ENCODE measurements around the gene CYB5B. TPM values are rescaled to one million over a fixed set of nuclear protein-coding genes. Genes with fewer than 3 reads are reported as not detected.

The CYB5B gene
- total RNA-seq, 5 donors from 2014 or later (not counting 1 experiment from before 2014, with no cell fraction given) = 42.9 to 62.0 (median 54.4) TPM

GRCh38 chr16:69474408-69474807 lies 50.0 kb downstream of the CYB5B start:
- H3K4me3 ChIP-seq (ENCODE audit: control insufficient read depth in 1 of 2, extremely low read depth in 1 of 2, low read length in 1 of 2) = no peak overlapping the region
- no peak for ATAC-seq (replicated peaks in 1 of 4)
- DNase-seq = no peak
- Mint-ChIP-seq H3K27me3 (no peaks in the 10 kb centered on the region), H3K36me3 (no peaks in the 10 kb centered on the region), H3K4me3 (no peak overlapping the region), H3K4me1 (peaks cover 7 to 18% (median 14%) of the 10 kb centered on the region in 3 donors), H3K27ac (no peak overlapping the region), H3K9me3 (no peaks in the 10 kb centered on the region)
- no peaks in the 10 kb centered on the region for H3K27me3 ChIP-seq (replicated peaks in 1 of 2; ENCODE audit: control insufficient read depth in 2 of 2, extremely low read depth in 1 of 2, insufficient read depth in 2 of 2, low read length in 1 of 2)
- CTCF ChIA-PET = no interaction called here
- POLR2A ChIA-PET = no interaction called here
- H3K36me3 ChIP-seq (ENCODE audit: control insufficient read depth in 2 of 2, extremely low read depth in 1 of 2, insufficient read depth in 1 of 2, low read length in 1 of 2) = no peaks in the 10 kb centered on the region
- peaks cover 0 to 8% of the 10 kb centered on the region in 2 experiments for H3K4me1 ChIP-seq (ENCODE audit: control insufficient read depth in 1 of 2, extremely low read depth in 1 of 2, insufficient read depth in 2 of 2, low read length in 2 of 2)
- no peak overlapping the region for H3K27ac ChIP-seq (ENCODE audit: low read length)
- H3K9me3 ChIP-seq = no peaks in the 10 kb centered on the region

DNA sequence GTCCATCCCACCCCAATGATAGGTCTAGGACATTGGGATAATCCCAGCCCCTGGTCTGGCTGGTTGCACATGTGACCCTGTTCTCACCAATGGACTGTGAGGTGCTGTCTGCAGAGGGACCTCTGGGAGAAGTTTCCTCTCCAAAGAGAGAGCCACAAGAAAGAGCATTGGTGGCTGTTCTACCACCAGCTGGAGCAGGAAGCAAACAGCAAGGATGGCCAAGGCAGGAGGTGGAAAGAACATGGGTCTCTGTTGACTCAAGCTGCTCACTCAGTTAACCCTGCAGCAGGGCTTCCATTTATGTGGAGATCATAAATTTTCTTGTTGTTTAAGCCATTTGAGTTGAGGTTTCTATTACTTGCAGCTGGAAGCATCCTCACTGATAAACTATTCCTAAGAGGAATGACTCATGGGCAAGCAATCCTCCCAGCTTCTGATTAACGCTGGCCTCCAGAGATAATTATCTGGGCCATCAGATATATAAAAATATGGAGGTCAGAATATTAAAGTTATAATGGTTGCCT lies 52.6 kb downstream of the CYB5B start:
- H3K4me1 Mint-ChIP-seq = peaks cover 0 to 4% (median 0%) of the 10 kb centered on the region in 3 donors
- peaks cover 9% of the 10 kb centered on the region for H3K36me3 Mint-ChIP-seq
- H3K4me1 ChIP-seq (ENCODE audit: control insufficient read depth in 1 of 2, extremely low read depth in 1 of 2, insufficient read depth in 2 of 2, low read length in 2 of 2) = no peaks in the 10 kb centered on the region
- no peaks in the 10 kb centered on the region for H3K36me3 ChIP-seq (ENCODE audit: control insufficient read depth in 2 of 2, extremely low read depth in 1 of 2, insufficient read depth in 1 of 2, low read length in 1 of 2)
- no CpG with 5 or more reads among the region's 1 CpG for WGBS (ENCODE audit: insufficient coverage)
- no peak overlapping the region for H3K27ac Mint-ChIP-seq
- no peaks in the 10 kb centered on the region for H3K27me3 Mint-ChIP-seq
- H3K9me3 Mint-ChIP-seq = no peaks in the 10 kb centered on the region
- no peak overlapping the region for H3K4me3 Mint-ChIP-seq
- H3K27ac ChIP-seq (ENCODE audit: low read length) = no peak overlapping the region
- ATAC-seq (replicated peaks in 1 of 4) (no peak), DNase-seq (no peak)
- POLR2A ChIA-PET = interaction anchor here in 1 of 2 donors (0.6 kb wide), 1 partner anchor 277 kb away, joined by 3 read pairs; no protein-coding TSS in a partner anchor
- H3K27me3 ChIP-seq (replicated peaks in 1 of 2; ENCODE audit: control insufficient read depth in 2 of 2, extremely low read depth in 1 of 2, insufficient read depth in 2 of 2, low read length in 1 of 2) = no peaks in the 10 kb centered on the region
- CTCF ChIA-PET = no interaction called here
- no peaks in the 10 kb centered on the region for H3K9me3 ChIP-seq
- no peak overlapping the region for H3K4me3 ChIP-seq (ENCODE audit: control insufficient read depth in 1 of 2, extremely low read depth in 1 of 2, low read length in 1 of 2)

- Histone ChIP-seq H3K27ac (ENCODE audit: low read length) (no peak overlapping the region), H3K4me3 (ENCODE audit: control insufficient read depth in 1 of 2, extremely low read depth in 1 of 2, low read length in 1 of 2) (no peak overlapping the region), H3K9me3 (no peaks in the 10 kb centered on the region), H3K4me1 (ENCODE audit: control insufficient read depth in 1 of 2, extremely low read depth in 1 of 2, insufficient read depth in 2 of 2, low read length in 2 of 2) (no peaks in the 10 kb centered on the region), H3K36me3 (ENCODE audit: control insufficient read depth in 2 of 2, extremely low read depth in 1 of 2, insufficient read depth in 1 of 2, low read length in 1 of 2) (no peaks in the 10 kb centered on the region), H3K27me3 (replicated peaks in 1 of 2; ENCODE audit: control insufficient read depth in 2 of 2, extremely low read depth in 1 of 2, insufficient read depth in 2 of 2, low read length in 1 of 2) (no peaks in the 10 kb centered on the region)
- Mint-ChIP-seq H3K9me3 (no peaks in the 10 kb centered on the region), H3K36me3 (peaks cover 9% of the 10 kb centered on the region), H3K4me1 (peaks cover 0 to 4% (median 0%) of the 10 kb centered on the region in 3 donors), H3K27ac (no peak overlapping the region), H3K4me3 (no peak overlapping the region), H3K27me3 (no peaks in the 10 kb centered on the region)
- no peak for DNase-seq
- ChIA-PET POLR2A (interaction anchor here (0.5 to 0.7 kb wide), 2 partner anchors 79 to 97 kb away, joined by 5 read pairs; no protein-coding TSS in a partner anchor), CTCF (no interaction called here)
- WGBS (ENCODE audit: insufficient coverage) = no CpG with 5 or more reads among the region's 6 CpGs
- ATAC-seq (replicated peaks in 1 of 4) = no peak
Observed at GRCh38 chr16:69477546-69477945, 53.1 kb downstream of the CYB5B start.

DNA sequence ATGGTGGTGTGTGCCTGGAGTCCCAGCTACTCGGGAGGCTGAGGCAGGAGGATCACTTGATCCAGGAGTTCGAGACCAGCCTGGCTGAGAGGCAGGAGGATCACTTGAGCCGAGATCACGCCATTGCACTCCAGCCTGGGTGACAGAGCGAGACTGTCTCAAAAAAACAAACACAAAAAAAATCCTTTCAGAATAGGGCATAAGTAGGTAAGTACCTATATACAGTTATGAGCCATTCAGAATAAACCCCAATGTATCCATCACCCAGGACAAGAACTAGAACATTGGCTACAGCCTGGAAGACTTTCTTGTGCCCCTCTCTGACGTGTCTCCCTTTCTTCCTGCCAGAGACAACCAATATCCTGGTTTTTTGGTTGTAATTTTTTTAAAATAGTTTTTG lies 54.3 kb downstream of the CYB5B start:
- no peak overlapping the region for H3K4me3 ChIP-seq (ENCODE audit: control insufficient read depth in 1 of 2, extremely low read depth in 1 of 2, low read length in 1 of 2)
- H3K27me3 Mint-ChIP-seq = no peaks in the 10 kb centered on the region
- peaks cover 0 to 4% (median 0%) of the 10 kb centered on the region in 3 donors for H3K4me1 Mint-ChIP-seq
- H3K4me1 ChIP-seq (ENCODE audit: control insufficient read depth in 1 of 2, extremely low read depth in 1 of 2, insufficient read depth in 2 of 2, low read length in 2 of 2) = no peaks in the 10 kb centered on the region
- ChIA-PET POLR2A (no interaction called here), CTCF (no interaction called here)
- H3K36me3 Mint-ChIP-seq = peaks cover 9% of the 10 kb centered on the region
- 92% methylated on average over 2 of the region's 6 CpGs for WGBS (ENCODE audit: insufficient coverage)
- H3K9me3 Mint-ChIP-seq = no peaks in the 10 kb centered on the region
- H3K4me3 Mint-ChIP-seq = no peak overlapping the region
- no peak for DNase-seq
- no peak for ATAC-seq (replicated peaks in 1 of 4)
- H3K27me3 ChIP-seq (replicated peaks in 1 of 2; ENCODE audit: control insufficient read depth in 2 of 2, extremely low read depth in 1 of 2, insufficient read depth in 2 of 2, low read length in 1 of 2) = no peaks in the 10 kb centered on the region
- no peak overlapping the region for H3K27ac Mint-ChIP-seq
- no peaks in the 10 kb centered on the region for H3K36me3 ChIP-seq (ENCODE audit: control insufficient read depth in 2 of 2, extremely low read depth in 1 of 2, insufficient read depth in 1 of 2, low read length in 1 of 2)
- no peaks in the 10 kb centered on the region for H3K9me3 ChIP-seq
- H3K27ac ChIP-seq (ENCODE audit: low read length) = no peak overlapping the region

- Mint-ChIP-seq H3K9me3 (no peaks in the 10 kb centered on the region), H3K36me3 (peaks cover 9% of the 10 kb centered on the region), H3K4me3 (no peak overlapping the region), H3K27ac (no peak overlapping the region), H3K4me1 (peaks cover 0 to 4% (median 0%) of the 10 kb centered on the region in 3 donors), H3K27me3 (peaks cover 3% of the 10 kb centered on the region in 2 donors)
- WGBS (ENCODE audit: insufficient coverage) = no CpG with 5 or more reads among the region's 3 CpGs
- Histone ChIP-seq H3K27me3 (replicated peaks in 1 of 2; ENCODE audit: control insufficient read depth in 2 of 2, extremely low read depth in 1 of 2, insufficient read depth in 2 of 2, low read length in 1 of 2) (no peaks in the 10 kb centered on the region), H3K27ac (ENCODE audit: low read length) (no peak overlapping the region), H3K9me3 (no peaks in the 10 kb centered on the region), H3K36me3 (ENCODE audit: control insufficient read depth in 2 of 2, extremely low read depth in 1 of 2, insufficient read depth in 1 of 2, low read length in 1 of 2) (no peaks in the 10 kb centered on the region), H3K4me3 (ENCODE audit: control insufficient read depth in 1 of 2, extremely low read depth in 1 of 2, low read length in 1 of 2) (no peak overlapping the region), H3K4me1 (ENCODE audit: control insufficient read depth in 1 of 2, extremely low read depth in 1 of 2, insufficient read depth in 2 of 2, low read length in 2 of 2) (no peaks in the 10 kb centered on the region)
- CTCF ChIA-PET = no interaction called here
- POLR2A ChIA-PET = interaction anchor here in 1 of 2 donors (0.6 kb wide), 1 partner anchor 50 kb away, joined by 5 read pairs; no protein-coding TSS in a partner anchor
- ATAC-seq (replicated peaks in 1 of 4) (no peak), DNase-seq (no peak)
Observed at GRCh38 chr16:69479775-69480174, 55.4 kb downstream of the CYB5B start.

- Histone ChIP-seq H3K27ac (ENCODE audit: low read length) (no peak overlapping the region), H3K9me3 (no peaks in the 10 kb centered on the region), H3K4me1 (ENCODE audit: control insufficient read depth in 1 of 2, extremely low read depth in 1 of 2, insufficient read depth in 2 of 2, low read length in 2 of 2) (no peaks in the 10 kb centered on the region), H3K27me3 (replicated peaks in 1 of 2; ENCODE audit: control insufficient read depth in 2 of 2, extremely low read depth in 1 of 2, insufficient read depth in 2 of 2, low read length in 1 of 2) (no peaks in the 10 kb centered on the region), H3K4me3 (ENCODE audit: control insufficient read depth in 1 of 2, extremely low read depth in 1 of 2, low read length in 1 of 2) (no peak overlapping the region), H3K36me3 (ENCODE audit: control insufficient read depth in 2 of 2, extremely low read depth in 1 of 2, insufficient read depth in 1 of 2, low read length in 1 of 2) (no peaks in the 10 kb centered on the region)
- Mint-ChIP-seq H3K9me3 (no peaks in the 10 kb centered on the region), H3K4me1 (peaks cover 0 to 4% (median 0%) of the 10 kb centered on the region in 3 donors), H3K27ac (no peak overlapping the region), H3K4me3 (no peak overlapping the region), H3K27me3 (peaks cover 3% of the 10 kb centered on the region in 2 donors), H3K36me3 (peaks cover 9% of the 10 kb centered on the region)
- DNase-seq = no peak
- ATAC-seq (replicated peaks in 1 of 4) = no peak
- CTCF ChIA-PET = no interaction called here
- POLR2A ChIA-PET = no interaction called here
- 83% methylated on average over 12 of the region's 12 CpGs for WGBS (ENCODE audit: insufficient coverage)
Observed at GRCh38 chr16:69481901-69482341, 57.5 kb downstream of the CYB5B start.
